ENCODE results near the gene CCNYL1.

CCNYL1 gene

DNA sequence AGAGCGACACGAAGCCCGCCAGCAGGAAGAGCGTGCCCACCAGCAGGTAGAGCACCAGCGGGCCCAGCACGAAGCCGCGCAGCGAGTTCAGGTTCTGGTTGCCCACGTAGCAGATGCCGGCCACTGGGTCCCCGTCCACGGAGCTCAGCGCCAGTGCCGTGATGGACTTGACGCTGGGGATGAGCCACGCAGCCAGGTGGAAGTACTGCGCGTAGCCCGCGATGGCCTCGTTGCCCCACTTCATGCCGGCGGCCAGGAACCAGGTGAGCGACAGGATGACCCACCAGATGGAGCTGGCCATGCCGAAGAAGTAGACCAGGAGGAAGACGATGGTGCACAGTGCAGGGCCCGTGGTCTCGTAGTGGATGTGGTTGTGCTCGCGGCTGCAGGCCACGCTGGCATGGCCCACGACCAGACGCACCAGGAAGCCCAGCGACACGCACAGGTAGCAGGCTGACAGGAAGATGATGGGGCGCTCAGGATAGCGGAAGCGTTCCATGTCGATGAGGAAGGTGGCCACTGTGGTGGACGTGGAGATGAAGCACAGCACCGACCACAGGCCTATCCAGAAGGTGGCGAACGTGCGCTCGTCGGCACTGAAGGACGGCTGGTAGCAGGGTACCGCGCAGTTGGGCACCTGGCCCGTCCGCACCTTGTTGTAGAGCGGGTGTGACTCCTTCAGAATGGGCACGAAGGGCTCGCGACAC, 56.2 kb downstream of the CCNYL1 start:
- H3K27me3 Mint-ChIP-seq: peaks cover 21 to 42% of the 10 kb centered on the region in 2 donors
- peaks cover 11% of the 10 kb centered on the region for H3K36me3 Mint-ChIP-seq (ENCODE audit: insufficient read depth)
- peak overlapping the region; percentile 86 to 89 for H3K4me3 Mint-ChIP-seq
- DNase-seq (no peak), ATAC-seq (replicated peaks) (no peak)
- H3K27ac Mint-ChIP-seq: peak overlapping the region; percentile 41 to 46
- H3K4me1 Mint-ChIP-seq (ENCODE audit: low read depth in 2 of 2): peaks cover 21 to 27% of the 10 kb centered on the region in 2 donors
- no peaks in the 10 kb centered on the region for H3K9me3 Mint-ChIP-seq

DNA sequence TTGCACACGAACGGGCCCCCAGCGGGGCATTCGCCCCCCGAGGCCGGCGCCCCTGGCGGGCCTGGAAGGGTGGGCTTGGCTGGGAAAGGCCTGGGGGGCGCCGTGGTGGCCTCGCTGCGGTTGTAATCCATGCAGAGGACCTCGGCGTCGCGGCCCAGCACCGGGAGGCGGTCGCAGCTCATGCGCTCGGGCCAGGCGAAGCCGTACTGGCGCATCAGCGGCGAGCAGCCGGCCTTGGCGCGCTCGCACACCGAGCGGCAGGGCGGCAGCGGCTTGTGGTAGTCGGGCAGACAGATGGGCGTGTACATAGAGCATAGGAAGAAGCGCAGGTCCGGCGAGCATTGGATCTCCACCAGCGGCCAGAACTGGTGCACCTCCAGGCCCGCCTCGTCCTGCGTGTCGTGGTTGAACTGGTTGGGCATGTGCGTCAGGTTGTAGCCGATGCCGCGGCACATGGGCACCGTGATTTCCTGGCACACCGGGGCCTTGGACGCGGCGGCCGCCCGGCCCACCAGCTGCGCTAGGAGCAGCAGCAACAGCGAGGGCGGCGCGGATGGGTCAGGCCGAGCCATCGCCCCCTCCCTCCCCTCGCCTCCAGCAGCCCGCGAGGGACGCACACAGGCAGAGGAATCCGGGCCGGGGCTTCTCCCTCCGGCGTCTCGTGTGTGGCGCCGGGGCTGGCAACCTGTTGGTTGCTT, 56.9 kb downstream of the CCNYL1 start:
- ATAC-seq (replicated peaks): peak; percentile 8
- peaks cover 17 to 40% of the 10 kb centered on the region in 2 donors for H3K27me3 Mint-ChIP-seq

DNA sequence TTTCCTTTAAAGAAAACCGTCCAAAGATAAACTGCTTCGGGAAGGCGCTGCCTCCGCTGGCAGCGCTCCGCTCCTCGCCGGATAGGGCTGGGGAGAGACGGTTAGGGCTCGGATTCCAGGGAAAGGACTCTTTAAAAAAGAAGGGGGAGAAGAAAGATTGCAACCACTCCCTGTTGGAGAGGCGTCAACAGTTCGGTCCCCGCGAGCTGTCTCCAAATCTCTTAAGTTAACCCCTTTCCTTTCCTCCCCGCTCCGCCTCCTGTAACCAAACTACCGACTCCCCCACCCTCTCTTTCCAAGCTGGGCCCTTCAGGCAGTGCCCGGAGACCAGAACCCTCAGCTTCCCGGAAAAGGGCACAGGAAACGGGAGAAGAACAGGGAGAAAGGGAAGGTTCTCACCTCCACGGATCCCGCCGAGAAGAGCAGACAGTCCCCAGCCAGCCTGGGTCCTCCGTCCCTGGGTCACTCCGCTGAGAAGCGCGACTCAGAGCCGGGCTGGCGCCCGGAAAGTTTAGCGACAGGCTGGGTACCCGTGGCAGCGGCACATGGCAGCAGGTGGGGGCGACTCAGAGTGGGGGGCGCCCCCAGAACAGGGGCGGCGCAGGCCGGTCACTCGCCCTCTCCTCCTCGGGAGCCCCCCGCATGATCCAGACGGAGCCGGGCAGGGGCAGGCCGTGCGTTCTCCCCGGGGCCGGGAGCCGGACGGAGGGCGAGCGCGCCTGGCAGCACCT, 57.6 kb downstream of the CCNYL1 start:
- H3K36me3 Mint-ChIP-seq (ENCODE audit: insufficient read depth): peaks cover 11% of the 10 kb centered on the region
- ATAC-seq (replicated peaks) (peak; percentile 5), DNase-seq (peak in 1 of 3 experiments; percentile 16)
- peaks cover 13 to 33% of the 10 kb centered on the region in 2 donors for H3K27me3 Mint-ChIP-seq
- no peaks in the 10 kb centered on the region for H3K9me3 Mint-ChIP-seq
- H3K27ac Mint-ChIP-seq: no peak overlapping the region
- H3K4me1 Mint-ChIP-seq (ENCODE audit: low read depth in 2 of 2): peaks cover 21 to 27% of the 10 kb centered on the region in 2 donors
- H3K4me3 Mint-ChIP-seq: peak overlapping the region; percentile 86 to 89

More for the DNA sequence above, 56.9 kb downstream of the CCNYL1 start:
- peak; percentile 20 to 26 (median 21) for DNase-seq
- H3K4me3 Mint-ChIP-seq: peak overlapping the region; percentile 86 to 89
- H3K27ac Mint-ChIP-seq: peak overlapping the region in 1 of 2 donors; percentile 2
- H3K9me3 Mint-ChIP-seq: no peaks in the 10 kb centered on the region
- H3K4me1 Mint-ChIP-seq (ENCODE audit: low read depth in 2 of 2): peaks cover 21 to 27% of the 10 kb centered on the region in 2 donors
- H3K36me3 Mint-ChIP-seq (ENCODE audit: insufficient read depth): peaks cover 11% of the 10 kb centered on the region

DNA sequence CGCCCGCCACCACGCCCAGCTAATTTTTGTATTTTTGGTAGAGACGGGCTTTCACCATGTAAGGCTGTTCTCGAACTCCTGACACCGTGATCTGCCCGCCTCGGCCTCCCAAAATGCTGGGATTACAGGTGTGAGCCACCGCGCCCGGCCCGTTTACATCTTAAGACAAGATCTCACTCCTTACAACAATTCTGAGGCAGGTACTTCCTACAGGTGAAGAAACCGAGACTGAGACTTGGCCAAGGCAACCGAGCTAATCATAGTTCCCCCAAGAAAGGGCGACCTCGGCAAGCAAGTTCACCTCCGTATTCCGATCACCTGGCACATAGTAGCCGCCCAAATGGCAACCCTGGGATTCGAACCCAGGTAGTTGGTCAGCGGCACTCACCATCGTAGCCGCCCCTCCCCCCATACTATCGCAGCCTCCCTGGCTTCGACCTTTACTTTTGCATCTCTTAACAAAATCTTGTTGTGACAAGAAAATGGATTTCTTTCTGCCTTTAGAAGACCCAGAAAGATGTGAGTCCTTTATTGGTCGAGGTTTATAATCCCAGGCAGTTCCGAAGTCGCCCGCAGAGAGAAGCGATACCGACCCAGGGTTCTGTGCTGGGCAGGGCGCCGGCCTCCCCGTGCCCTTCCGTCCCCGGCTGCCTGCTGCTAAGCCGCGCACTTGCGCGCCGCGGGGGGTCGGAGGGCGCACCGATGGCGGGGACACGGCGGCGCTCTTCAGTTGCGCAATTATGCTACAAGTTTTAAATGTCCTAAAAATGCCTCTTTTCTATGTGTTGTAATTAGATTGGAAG, 59.4 kb downstream of the CCNYL1 start:
- peak overlapping the region in 1 of 2 donors; percentile 83 for H3K27ac Mint-ChIP-seq
- H3K27me3 Mint-ChIP-seq: peaks cover 6 to 17% of the 10 kb centered on the region in 2 donors
- H3K4me3 Mint-ChIP-seq: peak overlapping the region; percentile 89 to 95
- peaks cover 11% of the 10 kb centered on the region for H3K36me3 Mint-ChIP-seq (ENCODE audit: insufficient read depth)
- no peak for DNase-seq
- ATAC-seq (replicated peaks): no peak
- peaks cover 21 to 27% of the 10 kb centered on the region in 2 donors for H3K4me1 Mint-ChIP-seq (ENCODE audit: low read depth in 2 of 2)
- no peaks in the 10 kb centered on the region for H3K9me3 Mint-ChIP-seq

DNA sequence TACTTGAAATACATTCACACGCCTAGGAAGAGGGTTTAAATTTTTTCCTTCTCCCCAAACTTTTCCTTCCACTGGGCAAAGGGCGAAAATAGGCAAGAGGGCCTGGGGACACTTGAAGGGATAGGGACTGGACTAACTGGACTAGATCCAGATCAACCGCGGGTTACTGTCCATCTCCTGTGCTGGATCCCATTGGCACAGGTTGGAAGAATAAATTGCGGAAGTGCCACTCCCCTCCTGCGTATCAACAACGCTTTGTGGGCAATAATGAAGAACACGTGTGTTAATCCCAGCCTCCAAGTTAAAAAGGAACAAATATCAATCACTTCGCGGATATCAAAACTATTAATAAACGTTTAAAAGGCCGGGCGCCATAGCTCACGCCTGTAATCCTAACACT, 60.0 kb downstream of the CCNYL1 start:
- ATAC-seq (replicated peaks): no peak
- H3K27me3 Mint-ChIP-seq: peaks cover 0 to 11% of the 10 kb centered on the region in 2 donors
- peaks cover 21 to 27% of the 10 kb centered on the region in 2 donors for H3K4me1 Mint-ChIP-seq (ENCODE audit: low read depth in 2 of 2)
- H3K36me3 Mint-ChIP-seq (ENCODE audit: insufficient read depth): peaks cover 11% of the 10 kb centered on the region
- no peak overlapping the region for H3K27ac Mint-ChIP-seq
- DNase-seq: no peak
- H3K4me3 Mint-ChIP-seq: peak overlapping the region; percentile 89 to 95
- H3K9me3 Mint-ChIP-seq: no peaks in the 10 kb centered on the region

DNA sequence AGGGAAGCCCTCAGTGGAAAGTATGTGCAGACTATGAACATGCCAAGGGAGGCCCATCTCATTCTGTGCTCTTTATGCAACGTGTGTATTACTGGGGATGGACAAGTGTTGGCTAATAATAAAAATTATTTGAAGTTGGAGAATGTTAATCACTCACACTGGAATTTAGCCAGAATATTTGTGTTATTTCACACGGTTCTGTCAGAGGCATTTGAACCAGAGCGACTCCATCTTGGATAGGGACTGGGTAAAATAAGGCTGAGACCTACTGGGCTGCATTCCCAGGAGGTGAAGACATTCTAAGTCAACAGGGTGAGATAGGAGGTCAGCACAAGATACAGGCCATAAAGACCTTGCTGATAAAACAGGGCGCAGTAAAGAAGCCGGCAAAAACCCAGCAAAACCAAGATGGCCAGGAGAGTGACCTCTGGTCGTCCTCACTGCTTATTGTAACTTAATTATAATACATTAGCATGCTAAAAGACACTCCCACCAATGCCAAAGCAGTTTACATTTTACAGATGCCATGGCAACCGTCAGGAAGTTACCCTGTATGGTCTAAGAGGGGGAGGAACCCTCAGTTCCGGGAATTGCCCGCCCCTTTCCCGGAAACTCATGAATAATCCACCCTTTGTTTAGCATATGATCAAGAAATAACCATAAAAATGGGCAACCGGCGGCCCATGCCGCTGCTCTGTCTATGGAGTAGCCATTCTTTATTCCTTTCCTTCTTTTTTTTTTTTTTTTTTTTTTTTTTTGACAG, 60.8 kb downstream of the CCNYL1 start:
- ATAC-seq (replicated peaks) (no peak), DNase-seq (no peak)
- peaks cover 18 to 25% of the 10 kb centered on the region in 2 donors for H3K4me1 Mint-ChIP-seq (ENCODE audit: low read depth in 2 of 2)
- H3K36me3 Mint-ChIP-seq (ENCODE audit: insufficient read depth): peaks cover 9% of the 10 kb centered on the region
- H3K27me3 Mint-ChIP-seq: peaks cover 0 to 3% of the 10 kb centered on the region in 2 donors
- no peak overlapping the region for H3K27ac Mint-ChIP-seq
- no peaks in the 10 kb centered on the region for H3K9me3 Mint-ChIP-seq
- no peak overlapping the region for H3K4me3 Mint-ChIP-seq

DNA sequence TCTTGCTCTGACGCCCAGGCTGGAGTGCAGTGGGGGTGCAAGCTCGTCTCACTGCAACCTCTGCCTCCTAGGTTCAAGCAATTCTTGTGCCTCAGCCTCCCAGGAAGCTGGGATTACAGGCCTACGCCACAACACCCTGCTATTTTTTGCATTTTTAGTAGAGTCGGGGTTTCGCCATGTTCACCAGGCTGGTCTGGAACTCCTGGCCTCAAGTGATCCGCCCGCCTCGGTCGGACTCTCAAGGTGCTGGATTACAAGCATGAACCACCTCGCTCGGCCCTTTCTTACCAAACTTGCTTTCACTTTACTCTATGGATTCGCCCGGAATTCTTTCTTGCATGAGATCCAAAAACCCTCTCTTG, 61.4 kb downstream of the CCNYL1 start:
- Mint-ChIP-seq H3K27me3 (no peaks in the 10 kb centered on the region), H3K4me1 (ENCODE audit: low read depth in 2 of 2) (peaks cover 13 to 20% of the 10 kb centered on the region in 2 donors), H3K27ac (no peak overlapping the region), H3K9me3 (no peaks in the 10 kb centered on the region), H3K36me3 (ENCODE audit: insufficient read depth) (peaks cover 8% of the 10 kb centered on the region), H3K4me3 (no peak overlapping the region)
- no peak for ATAC-seq (replicated peaks)
- DNase-seq: no peak

DNA sequence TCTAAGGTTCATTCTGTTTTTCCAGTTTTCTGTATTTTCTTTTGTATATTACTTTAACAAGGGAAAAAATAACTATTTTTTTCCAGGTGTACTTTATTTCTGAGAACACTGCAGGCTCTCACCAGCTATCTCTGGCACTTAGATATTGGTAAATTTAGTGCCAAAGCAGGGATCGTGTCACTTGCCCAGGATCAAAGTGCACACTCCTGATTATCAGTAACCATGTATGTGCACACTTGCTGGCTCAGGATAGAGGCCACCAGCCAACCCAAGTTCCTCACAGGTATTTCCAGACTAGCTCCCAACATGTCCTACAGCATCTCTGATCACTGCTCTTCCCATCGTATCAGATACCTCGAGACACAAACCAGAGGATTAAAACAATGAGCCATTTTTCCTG, 64.0 kb downstream of the CCNYL1 start:
- ATAC-seq (replicated peaks) (no peak), DNase-seq (no peak)
- peaks cover 2% of the 10 kb centered on the region for H3K36me3 Mint-ChIP-seq (ENCODE audit: insufficient read depth)
- H3K27me3 Mint-ChIP-seq: peaks cover 7 to 12% of the 10 kb centered on the region in 2 donors
- H3K4me3 Mint-ChIP-seq: no peak overlapping the region
- no peak overlapping the region for H3K27ac Mint-ChIP-seq
- H3K9me3 Mint-ChIP-seq: no peaks in the 10 kb centered on the region
- peaks cover 4 to 6% of the 10 kb centered on the region in 2 donors for H3K4me1 Mint-ChIP-seq (ENCODE audit: low read depth in 2 of 2)

DNA sequence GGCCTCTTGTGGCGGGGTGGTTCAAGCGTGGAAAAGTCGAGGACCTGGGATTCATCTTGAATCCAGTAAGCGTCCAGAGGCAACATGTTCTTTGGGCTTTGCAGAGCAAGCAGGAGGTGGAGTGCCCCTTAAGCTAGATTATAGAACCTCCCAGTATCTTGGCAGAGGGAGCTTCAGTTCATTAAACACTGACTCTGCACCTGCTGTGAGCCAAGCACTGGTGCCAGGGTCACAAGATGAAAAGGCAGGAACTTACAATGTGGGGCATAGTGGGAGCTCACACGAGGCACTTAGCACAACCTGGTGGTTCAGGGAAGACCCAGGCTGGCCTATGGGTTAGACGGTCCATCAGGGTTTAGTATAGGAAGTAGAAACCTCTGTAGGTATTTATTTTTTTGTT, 65.7 kb downstream of the CCNYL1 start:
- Mint-ChIP-seq H3K9me3 (no peaks in the 10 kb centered on the region), H3K4me1 (ENCODE audit: low read depth in 2 of 2) (no peaks in the 10 kb centered on the region), H3K4me3 (no peak overlapping the region), H3K27me3 (peaks cover 7 to 12% of the 10 kb centered on the region in 2 donors), H3K27ac (no peak overlapping the region), H3K36me3 (ENCODE audit: insufficient read depth) (no peaks in the 10 kb centered on the region)
- no peak for DNase-seq
- no peak for ATAC-seq (replicated peaks)

DNA sequence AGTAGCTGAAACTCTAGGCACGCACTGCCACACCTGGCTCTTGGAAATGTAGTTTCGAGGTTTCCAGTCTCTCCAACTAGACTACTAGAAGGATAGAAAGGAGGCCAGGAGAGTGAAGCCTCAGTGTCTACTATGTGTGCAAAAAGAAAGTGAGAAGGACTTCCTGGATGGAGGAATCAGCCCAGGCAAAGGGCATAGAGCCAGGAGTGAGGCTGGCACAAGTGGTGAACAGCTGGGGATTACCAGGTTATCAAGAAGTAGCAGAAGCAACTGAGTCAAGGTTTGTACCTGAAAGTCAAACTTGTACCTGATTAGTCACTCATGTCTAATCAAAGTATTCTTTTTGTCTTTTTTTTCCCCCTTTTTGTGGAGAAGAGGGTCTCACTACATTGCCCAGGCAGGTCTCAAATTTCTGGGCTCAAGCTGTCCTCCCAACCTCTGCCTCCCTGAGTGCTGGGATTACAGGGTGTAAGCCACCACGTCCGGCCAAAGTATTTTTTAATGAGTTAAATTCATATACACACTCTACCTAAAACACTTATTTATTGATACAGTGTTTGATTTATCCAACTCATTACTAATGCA, 67.0 kb downstream of the CCNYL1 start:
- H3K27ac Mint-ChIP-seq: no peak overlapping the region
- H3K36me3 Mint-ChIP-seq (ENCODE audit: insufficient read depth): no peaks in the 10 kb centered on the region
- ATAC-seq (replicated peaks): no peak
- H3K27me3 Mint-ChIP-seq: peaks cover 7 to 20% of the 10 kb centered on the region in 2 donors
- no peaks in the 10 kb centered on the region for H3K4me1 Mint-ChIP-seq (ENCODE audit: low read depth in 2 of 2)
- H3K4me3 Mint-ChIP-seq: no peak overlapping the region
- no peak for DNase-seq
- H3K9me3 Mint-ChIP-seq: no peaks in the 10 kb centered on the region

DNA sequence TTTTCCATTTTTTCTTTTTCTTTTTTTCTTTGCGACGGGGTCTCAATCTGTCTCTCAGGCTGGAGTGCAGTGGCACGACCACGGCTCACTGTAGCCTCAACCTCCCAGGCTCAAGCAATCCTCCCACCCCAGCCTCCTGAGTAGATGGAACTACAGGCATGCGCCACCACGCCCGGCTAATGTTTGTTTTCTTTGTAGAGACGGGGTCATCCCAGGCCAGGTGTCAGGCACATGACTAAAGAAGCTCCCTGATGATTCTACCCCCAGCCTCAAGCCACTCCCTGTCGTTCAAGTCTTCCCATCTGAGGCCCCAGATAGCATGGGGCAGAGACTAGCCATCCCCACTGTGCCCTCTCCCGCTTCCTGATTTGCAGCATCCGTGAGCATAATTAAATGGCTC, 68.1 kb downstream of the CCNYL1 start:
- H3K4me1 Mint-ChIP-seq (ENCODE audit: low read depth in 2 of 2): no peaks in the 10 kb centered on the region
- H3K4me3 Mint-ChIP-seq: no peak overlapping the region
- DNase-seq (no peak), ATAC-seq (replicated peaks) (no peak)
- no peak overlapping the region for H3K27ac Mint-ChIP-seq
- no peaks in the 10 kb centered on the region for H3K36me3 Mint-ChIP-seq (ENCODE audit: insufficient read depth)
- H3K27me3 Mint-ChIP-seq: peaks cover 7 to 20% of the 10 kb centered on the region in 2 donors
- no peaks in the 10 kb centered on the region for H3K9me3 Mint-ChIP-seq

Data from effector memory CD8-positive, alpha-beta T cell (primary cell).